Neutrophil (primary cell): Measurements from ENCODE around the gene GARIN5B.

ENCODE experiments used
- H3K27ac ChIP-seq: fragments of 200-600 bp; sonication (generic); 2 replicates; pipeline ENCODE4 v1.5.1; 2016; ENCODE audit warnings: mild to moderate bottlenecking, moderate library complexity
- H3K27me3 ChIP-seq: fragments of 200-600 bp; sonication (generic); 2 replicates; pipeline ENCODE4 v1.6.0; 2016; ENCODE audit warnings: mild to moderate bottlenecking
- H3K36me3 ChIP-seq: fragments of 200-600 bp; sonication (generic); 2 replicates; pipeline ENCODE4 v1.5.1; 2017
- H3K4me1 ChIP-seq, 2 experiments: fragments of 200-600 bp in 1 of 2; sonication (generic) in 1 of 2; 1 replicate in 1 of 2; 2 replicates in 1 of 2; pipeline versions ENCODE4 v1.5.1 to v1.6.1; 2013 to 2016; ENCODE audit warnings: low read depth in 1 of 2, low read length in 1 of 2, mild to moderate bottlenecking in 1 of 2, moderate library complexity in 1 of 2; ENCODE audit not compliant: control insufficient read depth in 1 of 2, insufficient read depth in 1 of 2
- H3K4me3 ChIP-seq, 2 experiments: fragments of 200-600 bp in 1 of 2; sonication (generic) in 1 of 2; 1 replicate in 1 of 2; 2 replicates in 1 of 2; pipeline ENCODE4 v1.5.1; 2013 to 2016; ENCODE audit warnings: low read depth in 1 of 2, low read length in 1 of 2, mild to moderate bottlenecking in 1 of 2, moderate library complexity in 1 of 2
- H3K9me3 ChIP-seq: fragments of 200-600 bp; sonication (generic); 2 replicates; pipeline ENCODE4 v1.5.1; 2016
- TF ChIP-seq, protein P1 (sequence below): fragments of 200-600 bp; sonication (generic); IDR thresholded peaks from 2 replicates; pipeline ENCODE4 v1.5.1; 2016; ENCODE audit warnings: antibody characterized with exemption

GARIN5B gene

DNA sequence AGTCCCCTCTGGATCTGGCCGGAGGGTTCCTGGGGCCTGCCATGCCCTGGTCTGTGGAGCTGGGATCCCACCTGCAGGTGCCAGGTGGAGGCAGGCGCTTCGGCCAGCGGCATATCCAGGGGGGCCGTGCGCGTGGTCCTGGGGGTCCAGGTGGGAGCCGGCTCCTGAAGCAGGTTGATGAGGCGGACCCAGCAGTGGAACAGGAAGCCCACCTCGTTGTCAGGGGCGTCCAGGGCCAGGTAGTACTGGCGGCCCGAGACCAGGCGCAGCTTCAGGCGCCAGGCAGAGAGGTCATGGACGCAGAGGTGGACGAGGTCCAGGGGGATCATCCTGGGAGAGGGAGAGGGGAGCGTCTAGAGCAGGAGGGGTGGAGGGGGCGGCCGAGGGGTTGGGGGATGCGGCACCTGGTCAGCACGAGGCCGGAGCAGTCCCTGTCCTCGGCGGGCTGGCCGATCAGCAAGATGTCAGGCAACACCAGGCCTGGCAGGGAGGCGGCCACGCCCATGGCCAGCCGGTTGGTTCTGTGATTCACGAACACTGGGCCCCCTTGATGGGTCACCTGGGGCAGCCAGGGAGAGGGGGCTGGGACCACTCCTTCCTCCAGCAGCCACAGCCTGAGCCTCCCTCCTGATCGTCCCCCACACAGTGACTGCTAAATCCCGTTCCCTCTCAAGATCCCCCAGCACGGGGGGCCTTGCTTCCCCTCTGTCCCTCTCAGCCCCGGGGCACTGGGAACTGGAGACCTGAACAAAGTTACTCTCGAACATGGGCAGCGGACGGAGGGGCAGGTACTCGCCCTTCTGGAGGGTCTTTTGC lies 678 bp downstream of the GARIN5B start:
- no peaks in the 10 kb centered on the region for H3K4me1 ChIP-seq
- H3K27ac ChIP-seq, result no peak overlapping the region
- H3K4me3 ChIP-seq, result no peak overlapping the region
- no peaks in the 10 kb centered on the region for H3K36me3 ChIP-seq
- TF ChIP-seq, protein P1, sequence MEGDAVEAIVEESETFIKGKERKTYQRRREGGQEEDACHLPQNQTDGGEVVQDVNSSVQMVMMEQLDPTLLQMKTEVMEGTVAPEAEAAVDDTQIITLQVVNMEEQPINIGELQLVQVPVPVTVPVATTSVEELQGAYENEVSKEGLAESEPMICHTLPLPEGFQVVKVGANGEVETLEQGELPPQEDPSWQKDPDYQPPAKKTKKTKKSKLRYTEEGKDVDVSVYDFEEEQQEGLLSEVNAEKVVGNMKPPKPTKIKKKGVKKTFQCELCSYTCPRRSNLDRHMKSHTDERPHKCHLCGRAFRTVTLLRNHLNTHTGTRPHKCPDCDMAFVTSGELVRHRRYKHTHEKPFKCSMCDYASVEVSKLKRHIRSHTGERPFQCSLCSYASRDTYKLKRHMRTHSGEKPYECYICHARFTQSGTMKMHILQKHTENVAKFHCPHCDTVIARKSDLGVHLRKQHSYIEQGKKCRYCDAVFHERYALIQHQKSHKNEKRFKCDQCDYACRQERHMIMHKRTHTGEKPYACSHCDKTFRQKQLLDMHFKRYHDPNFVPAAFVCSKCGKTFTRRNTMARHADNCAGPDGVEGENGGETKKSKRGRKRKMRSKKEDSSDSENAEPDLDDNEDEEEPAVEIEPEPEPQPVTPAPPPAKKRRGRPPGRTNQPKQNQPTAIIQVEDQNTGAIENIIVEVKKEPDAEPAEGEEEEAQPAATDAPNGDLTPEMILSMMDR, result no peak
- no peaks in the 10 kb centered on the region for H3K9me3 ChIP-seq
- H3K27me3 ChIP-seq, result peaks cover 38% of the 10 kb centered on the region

DNA sequence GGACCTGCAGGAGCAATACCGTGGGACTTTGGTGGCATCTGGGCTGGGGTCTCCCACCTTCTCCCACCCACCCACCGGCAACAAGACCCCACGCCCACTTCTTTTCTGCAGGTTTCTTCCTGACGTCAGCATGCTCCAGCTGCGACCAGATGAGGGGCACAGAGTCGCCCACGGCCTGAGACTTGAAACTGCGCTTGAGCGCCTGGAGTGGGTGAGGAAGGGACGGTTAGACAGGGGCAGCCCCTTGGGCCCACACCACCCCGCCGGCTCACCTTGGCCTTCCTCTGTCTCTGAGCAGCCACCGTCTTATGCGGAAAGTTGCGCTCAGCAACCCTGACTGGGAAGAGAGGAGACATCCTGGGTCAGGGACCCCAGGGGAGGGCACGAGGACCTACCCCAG lies 2.2 kb downstream of the GARIN5B start:
- Histone ChIP-seq H3K9me3 (no peaks in the 10 kb centered on the region), H3K4me1 (no peaks in the 10 kb centered on the region), H3K4me3 (no peak overlapping the region), H3K27me3 (peaks cover 41% of the 10 kb centered on the region), H3K36me3 (no peaks in the 10 kb centered on the region), H3K27ac (no peak overlapping the region)
- TF ChIP-seq, protein P1, result no peak

DNA sequence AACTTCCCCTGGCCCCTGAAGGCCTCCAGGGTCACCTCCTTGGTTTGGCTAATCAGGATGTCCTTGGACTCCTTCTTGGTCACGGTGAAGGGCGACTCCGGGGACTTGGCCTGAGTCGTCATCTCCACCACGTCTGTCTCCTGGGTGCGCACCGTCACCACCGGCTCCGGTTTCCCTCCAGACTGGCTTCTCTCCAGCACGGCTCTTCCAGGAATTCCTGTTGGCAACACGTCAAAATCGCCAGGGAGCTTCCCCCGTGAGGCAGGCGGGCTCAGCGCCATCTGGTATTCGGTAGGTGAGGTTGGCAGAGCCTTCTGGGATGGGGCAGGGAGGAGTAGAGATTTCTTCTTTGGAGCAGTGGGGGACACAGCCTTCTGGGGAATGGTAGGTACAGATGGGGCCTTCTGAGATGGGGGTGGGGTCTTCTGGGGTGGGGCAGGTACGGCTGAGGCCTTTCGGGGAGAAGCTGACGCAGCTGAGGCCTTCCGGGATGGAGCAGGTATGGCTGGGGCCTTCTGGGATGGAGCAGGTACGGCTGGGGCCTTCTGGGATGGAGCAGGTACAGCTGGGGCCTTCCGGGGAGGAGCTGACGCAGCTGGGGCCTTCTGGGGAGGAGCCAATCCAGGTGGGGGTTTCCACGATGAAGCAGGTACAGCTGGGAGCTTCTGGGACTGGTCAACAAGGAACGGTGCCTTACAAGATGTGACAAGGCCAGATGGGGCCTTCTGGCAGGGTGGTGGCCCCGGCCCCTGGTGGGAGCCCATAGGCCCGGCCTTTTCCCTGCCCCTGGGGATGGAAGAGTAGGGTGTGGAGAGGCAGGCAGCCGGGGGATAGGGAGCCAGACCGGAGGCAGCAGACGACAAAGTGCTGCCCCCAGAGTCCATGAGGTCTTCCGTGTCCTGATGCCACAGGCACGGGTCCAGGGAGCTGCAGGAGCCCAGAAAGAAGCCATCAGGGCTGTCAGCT lies 3.8 kb downstream of the GARIN5B start:
- Histone ChIP-seq H3K36me3 (no peaks in the 10 kb centered on the region), H3K4me3 (no peak overlapping the region), H3K9me3 (no peaks in the 10 kb centered on the region), H3K4me1 (peaks cover 0 to 5% of the 10 kb centered on the region in 2 experiments), H3K27ac (no peak overlapping the region), H3K27me3 (peaks cover 47% of the 10 kb centered on the region)
- TF ChIP-seq, protein P1, result no peak

DNA sequence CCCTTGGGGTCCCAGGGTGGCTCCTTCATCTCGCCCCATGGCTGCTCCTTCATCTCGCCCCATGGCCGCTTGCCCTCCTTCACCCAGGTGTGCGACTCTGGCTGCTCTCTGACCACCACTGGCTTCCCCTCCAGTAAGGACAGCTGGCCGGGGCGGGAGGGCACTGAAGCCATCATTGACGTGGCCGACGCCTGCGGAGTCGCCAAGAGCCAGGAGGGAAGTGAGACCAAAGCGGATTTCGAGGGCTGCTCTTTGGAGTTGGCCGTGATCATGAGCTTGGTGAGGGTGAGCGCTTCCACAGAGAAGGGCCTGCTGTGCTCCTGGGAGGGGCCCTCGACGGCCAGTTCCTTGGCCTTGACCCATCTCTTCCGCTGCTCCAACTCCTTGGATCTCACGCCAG lies 4.6 kb downstream of the GARIN5B start:
- H3K9me3 ChIP-seq, result no peaks in the 10 kb centered on the region
- H3K36me3 ChIP-seq, result no peaks in the 10 kb centered on the region
- TF ChIP-seq, protein P1, result no peak
- H3K4me3 ChIP-seq, result no peak overlapping the region
- H3K4me1 ChIP-seq, result peaks cover 3 to 12% of the 10 kb centered on the region in 2 experiments
- no peak overlapping the region for H3K27ac ChIP-seq
- peaks cover 51% of the 10 kb centered on the region for H3K27me3 ChIP-seq

DNA sequence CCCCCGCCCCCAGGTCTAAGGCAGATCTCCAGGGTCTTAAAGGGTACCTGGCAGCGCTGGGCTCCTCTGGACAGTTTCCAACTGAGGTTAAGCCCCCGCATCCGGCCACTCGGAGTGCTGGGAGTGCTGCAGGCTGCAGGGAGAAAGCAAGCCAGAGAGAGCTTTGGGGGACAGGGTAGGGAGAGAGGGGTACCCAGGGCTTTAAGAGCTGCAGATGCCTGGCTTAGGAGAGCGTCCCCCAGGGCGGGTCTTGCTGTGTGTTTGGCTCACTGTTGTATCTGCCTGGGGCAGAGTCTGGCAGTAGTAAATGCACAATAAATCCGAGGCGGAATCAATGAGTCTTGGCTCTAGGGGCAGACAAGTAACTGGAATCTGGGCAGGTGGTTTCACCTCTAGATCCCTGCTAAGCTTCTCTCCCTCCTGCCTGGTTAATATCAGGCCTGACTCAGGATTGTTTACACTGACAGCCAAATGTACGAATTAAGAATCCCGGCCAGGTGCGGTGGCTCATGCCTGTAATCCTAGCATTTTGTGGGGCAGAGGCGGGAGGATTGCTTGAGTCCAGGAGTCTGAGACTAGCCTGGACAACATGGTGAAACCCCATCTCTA lies 7.7 kb downstream of the GARIN5B start:
- peaks cover 7 to 15% of the 10 kb centered on the region in 2 experiments for H3K4me1 ChIP-seq
- no peak overlapping the region for H3K27ac ChIP-seq
- no peaks in the 10 kb centered on the region for H3K9me3 ChIP-seq
- no peaks in the 10 kb centered on the region for H3K36me3 ChIP-seq
- H3K27me3 ChIP-seq, result peaks cover 80% of the 10 kb centered on the region
- no peak overlapping the region for H3K4me3 ChIP-seq
- TF ChIP-seq, protein P1, result no peak
